T47D (cell line): ENCODE measurements around the gene CAMK1D.
A peak's percentile ranks its signal among the peaks of the same experiment; 100 is the strongest.
"Not testable (repeated sequence)": the region's sequence is repeated elsewhere in the genome, so short reads cannot be mapped to it uniquely, and the experiment has no call there.

ENCODE experiments used
- DNase-seq, 2 experiments: peaks; one replicate each; pipeline versions ENCODE4 v3.0.0 to v3.0.0-alpha.2; 2011 to 2012; ENCODE audit warnings: low read depth in 1 of 2, low spot score in 1 of 2
- JUND ChIP-seq: IDR thresholded peaks from 2 replicates; pipeline ENCODE4 v1.6.1; 2012; ENCODE audit warnings: low read depth
- in situ Hi-C: cut with HindIII; loops from 2 replicates; pipeline ENCODE4 v1.10.0; 2016; ENCODE audit warnings: low sequenced_read_pairs, low pct_unique_long_range_greater_than_20kb

CAMK1D gene

DNA sequence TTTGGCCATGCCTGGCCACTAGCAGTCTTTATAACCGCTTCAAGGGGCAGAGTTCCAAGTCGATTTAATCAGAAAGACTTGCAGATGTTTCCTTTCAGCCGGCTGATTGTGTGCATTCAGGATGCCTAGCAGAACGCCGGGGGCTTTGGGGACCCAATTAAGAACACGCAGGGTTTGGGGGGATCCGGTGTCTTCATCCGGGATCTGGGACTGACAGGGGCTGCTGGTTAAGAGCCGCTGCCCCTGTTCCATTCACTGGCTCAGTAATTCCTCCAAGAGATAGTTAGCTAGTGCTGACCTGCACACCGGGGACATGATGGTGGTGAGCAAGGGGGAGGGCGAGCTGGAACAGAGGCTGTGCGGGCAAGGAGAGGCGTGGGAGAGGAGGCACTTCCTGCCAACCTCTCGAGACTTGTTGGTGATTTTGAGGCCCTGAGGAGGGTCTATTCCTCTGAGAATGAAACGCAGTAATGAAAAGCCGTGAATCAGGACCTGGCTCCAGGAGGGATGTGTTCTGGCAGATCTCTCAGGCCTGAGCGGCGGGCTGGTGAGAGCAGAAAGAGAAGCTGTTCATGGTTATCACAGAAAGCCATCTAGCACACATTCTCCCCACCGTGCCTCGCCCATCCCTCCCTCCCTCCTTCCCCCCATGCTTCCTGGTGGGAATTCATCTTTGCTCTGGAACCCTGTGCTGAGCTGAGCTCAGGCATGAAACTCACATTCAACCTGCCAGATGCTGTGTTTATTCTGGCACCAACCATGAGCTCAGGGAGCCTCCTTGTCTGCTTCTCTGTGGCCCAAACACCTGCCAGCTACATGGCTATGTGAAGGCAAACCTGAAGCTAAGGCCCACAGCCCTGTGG, 500.2 kb downstream of the CAMK1D start:
- peak in 1 of 2 experiments; percentile 32 for DNase-seq
- TF ChIP-seq JUND, result no peak
- in situ Hi-C loops, result no loop called here

DNA sequence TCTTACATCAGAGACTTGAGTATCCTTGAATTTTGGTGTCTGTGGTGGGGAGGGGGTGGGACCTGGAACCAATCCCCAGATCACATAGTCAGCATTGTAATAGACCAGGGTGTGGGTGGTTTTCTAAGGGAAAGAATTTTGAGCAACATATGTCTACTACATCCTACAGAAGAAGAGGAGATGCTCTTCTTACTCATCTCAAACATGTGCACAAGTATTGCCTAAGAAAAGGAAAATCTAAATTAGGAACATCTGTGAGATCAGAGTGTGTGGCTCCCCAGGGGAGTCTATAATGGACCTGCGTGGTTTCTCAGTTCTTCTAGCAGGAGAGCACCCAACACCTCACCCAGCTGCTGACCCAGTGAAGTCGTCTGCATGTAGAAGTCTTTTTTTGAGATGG, 503.3 kb downstream of the CAMK1D start:
- in situ Hi-C loops, result no loop called here
- no peak for TF ChIP-seq JUND
- no peak for DNase-seq

GRCh38 chr10:12854988-12855387, 505.6 kb downstream of the CAMK1D start:
- TF ChIP-seq JUND, result no peak
- in situ Hi-C loops, result no loop called here

GRCh38 chr10:12862459-12862858, 513.1 kb downstream of the CAMK1D start:
- DNase-seq, result no peak
- in situ Hi-C loops, result no loop called here
- TF ChIP-seq JUND, result no peak

More at GRCh38 chr10:12854988-12855387, 505.6 kb downstream of the CAMK1D start:
- DNase-seq, result no peak

DNA sequence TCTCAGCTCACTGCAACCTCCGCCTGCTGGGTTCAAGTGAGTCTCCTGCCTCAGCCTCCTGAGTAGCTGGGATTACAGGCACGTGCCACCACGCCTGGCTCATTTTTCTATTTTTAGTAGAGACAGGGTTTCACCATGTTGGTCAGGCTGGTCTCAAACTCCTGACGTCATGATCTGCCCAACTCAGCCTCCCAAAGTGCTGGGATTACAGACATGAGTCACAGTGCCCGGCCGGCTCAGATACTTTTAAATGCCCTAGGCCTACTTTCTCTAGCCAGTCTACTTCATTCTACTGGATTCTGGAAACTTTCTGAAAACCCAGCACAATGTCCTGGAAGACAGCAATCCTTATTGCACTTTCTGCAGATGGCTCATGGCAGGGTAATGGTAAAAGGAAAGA, 516.2 kb downstream of the CAMK1D start:
- in situ Hi-C loops, result not testable (repeated sequence)

DNA sequence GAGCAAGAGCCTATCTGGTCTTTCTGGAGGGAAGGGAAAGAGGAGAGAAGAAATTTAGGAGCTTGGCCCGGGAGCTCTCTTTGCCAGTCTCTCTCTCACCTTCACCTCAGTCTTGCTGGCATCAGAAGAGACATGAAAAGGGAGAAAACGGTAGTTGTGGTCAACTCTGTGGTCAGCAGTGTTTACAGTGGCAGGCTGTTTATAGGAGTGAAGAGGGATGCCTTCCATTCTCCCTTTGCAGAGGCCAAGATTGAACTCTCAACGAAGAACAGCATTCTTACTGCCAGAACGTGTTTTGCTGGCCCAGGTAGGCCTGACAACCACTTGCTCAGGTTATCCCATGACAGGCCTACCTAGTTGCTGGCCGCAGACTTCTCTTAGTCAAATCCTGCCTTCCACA, 518.9 kb downstream of the CAMK1D start:
- peak in 1 of 2 experiments; percentile 85 for DNase-seq
- in situ Hi-C loops, result no loop called here
- no peak for TF ChIP-seq JUND

More for the DNA sequence above, 516.2 kb downstream of the CAMK1D start:
- not testable (repeated sequence) for DNase-seq

DNA sequence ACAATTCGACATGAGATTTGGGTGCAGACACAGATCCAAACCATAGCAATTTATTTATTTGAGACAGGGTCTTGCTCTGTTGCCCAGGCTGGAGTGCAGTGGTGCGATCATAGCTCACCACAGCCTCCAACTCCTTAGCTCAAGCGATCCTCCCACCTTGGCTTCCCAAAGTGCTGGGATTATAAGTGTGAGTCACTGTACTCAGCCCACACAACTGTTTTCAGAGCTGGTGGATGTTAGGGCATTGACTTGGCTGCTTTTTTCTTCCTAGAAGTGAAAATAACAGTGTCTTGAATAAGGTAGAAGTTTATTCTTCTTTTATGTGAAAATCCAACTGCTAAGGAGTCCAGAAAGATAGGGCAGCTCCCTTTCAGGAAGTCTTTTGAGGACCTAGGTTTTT, 520.1 kb downstream of the CAMK1D start:
- no peak for TF ChIP-seq JUND
- DNase-seq, result no peak
- in situ Hi-C loops, result no loop called here

GRCh38 chr10:12872577-12872976, 523.2 kb downstream of the CAMK1D start:
- DNase-seq, result peak in 1 of 2 experiments; percentile 86
- TF ChIP-seq JUND, result no peak; the same call in 1 of the 2 replicates
- in situ Hi-C loops, result no loop called here

DNA sequence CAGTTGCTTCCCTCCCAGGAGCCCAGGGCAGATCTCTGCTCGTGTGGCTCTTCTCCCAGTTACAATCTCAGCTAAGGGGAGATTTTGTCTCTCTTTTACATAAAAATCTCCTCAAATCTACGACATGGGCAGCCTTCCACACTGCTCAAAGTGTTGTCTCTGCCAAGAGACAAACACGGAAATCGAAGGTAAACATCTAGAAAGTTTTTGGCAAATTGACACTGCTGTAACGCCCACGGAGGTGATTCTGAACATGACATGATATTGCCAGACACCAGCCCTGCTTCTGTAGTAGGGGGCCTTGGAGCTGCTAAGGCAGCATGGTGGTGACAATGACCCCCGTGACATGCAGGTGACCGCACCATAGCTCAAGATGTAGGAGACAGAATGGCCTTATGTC, 523.8 kb downstream of the CAMK1D start:
- DNase-seq, result peak in 1 of 2 experiments; percentile 88
- peak; percentile 70; the same call in 1 of the 2 replicates for TF ChIP-seq JUND
- in situ Hi-C loops, result no loop called here

DNA sequence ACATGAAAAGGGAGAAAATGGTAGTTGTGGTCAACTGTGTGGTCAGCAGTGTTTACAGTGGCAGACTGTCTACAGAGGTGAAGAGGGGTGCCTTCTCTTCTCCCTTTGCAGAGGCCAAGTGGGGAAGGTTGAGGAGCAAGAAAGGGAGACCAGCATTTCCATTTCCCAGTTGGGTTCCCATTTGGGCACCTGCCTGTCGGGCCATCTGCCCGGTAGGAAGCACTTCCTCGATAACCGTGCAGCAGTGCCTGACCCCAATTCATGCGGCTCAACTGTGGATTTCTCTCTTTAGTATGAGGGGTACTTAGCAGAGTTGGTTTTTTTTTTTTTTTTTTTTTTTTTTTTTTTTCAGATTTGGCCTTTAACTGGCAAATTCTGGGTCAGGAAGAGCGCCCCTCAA, 525.2 kb downstream of the CAMK1D start:
- in situ Hi-C loops, result no loop called here
- DNase-seq, result no peak
- no peak for TF ChIP-seq JUND

GRCh38 chr10:12875100-12875499, 525.8 kb downstream of the CAMK1D start:
- no peak for TF ChIP-seq JUND
- in situ Hi-C loops, result no loop called here

GRCh38 chr10:12876266-12876665, 526.9 kb downstream of the CAMK1D start:
- in situ Hi-C loops, result no loop called here
- no peak for DNase-seq
- no peak for TF ChIP-seq JUND

More at GRCh38 chr10:12875100-12875499, 525.8 kb downstream of the CAMK1D start:
- peak; percentile 49 to 95 for DNase-seq

DNA sequence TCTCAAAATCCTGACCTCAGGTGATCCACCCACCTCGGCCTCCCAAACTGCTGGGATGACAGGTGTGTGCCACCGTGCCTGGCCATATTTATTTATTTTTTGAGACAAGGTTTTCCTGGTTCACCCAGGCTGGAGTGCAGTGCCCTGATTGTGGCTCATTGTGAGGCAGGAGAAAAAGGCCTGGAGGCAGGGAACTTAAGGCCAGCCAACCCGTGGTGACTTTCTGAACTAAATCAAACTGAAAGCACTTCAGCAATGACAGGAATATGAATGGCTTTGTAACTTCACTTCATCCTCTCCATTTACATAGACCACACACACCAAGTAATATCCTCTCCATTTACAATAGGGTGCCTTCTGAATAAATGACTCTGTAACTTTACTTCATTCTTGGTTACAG, 527.8 kb downstream of the CAMK1D start:
- in situ Hi-C loops, result no loop called here
- TF ChIP-seq JUND, result no peak
- DNase-seq, result peak in 1 of 2 experiments; percentile 64
